ENCODE data around the gene RPP30.
"Not testable (repeated sequence)": the region's sequence is repeated elsewhere in the genome, so short reads cannot be mapped to it uniquely, and the experiment has no call there.

Gene RPP30

DNA sequence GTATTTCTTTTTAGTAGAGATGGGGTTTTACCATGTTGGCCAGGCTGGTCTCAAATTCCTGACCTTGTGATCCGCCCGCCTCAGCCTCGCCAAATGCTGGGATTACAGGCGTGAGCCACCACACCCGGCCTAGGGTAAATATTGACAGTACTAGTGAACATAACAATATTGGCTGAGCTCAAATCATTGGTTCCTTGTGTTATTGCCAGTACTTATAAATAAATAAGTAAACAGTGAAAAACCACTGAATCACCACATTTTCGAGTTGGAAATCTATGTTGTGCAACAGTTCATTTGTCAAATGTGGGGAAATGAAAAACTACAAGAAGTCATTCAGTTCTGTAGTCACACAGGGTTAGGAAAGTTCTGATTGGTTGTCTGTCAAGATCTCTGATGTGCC is 15.8 kb downstream of the RPP30 start:
- TF ChIP-seq, protein P1, sequence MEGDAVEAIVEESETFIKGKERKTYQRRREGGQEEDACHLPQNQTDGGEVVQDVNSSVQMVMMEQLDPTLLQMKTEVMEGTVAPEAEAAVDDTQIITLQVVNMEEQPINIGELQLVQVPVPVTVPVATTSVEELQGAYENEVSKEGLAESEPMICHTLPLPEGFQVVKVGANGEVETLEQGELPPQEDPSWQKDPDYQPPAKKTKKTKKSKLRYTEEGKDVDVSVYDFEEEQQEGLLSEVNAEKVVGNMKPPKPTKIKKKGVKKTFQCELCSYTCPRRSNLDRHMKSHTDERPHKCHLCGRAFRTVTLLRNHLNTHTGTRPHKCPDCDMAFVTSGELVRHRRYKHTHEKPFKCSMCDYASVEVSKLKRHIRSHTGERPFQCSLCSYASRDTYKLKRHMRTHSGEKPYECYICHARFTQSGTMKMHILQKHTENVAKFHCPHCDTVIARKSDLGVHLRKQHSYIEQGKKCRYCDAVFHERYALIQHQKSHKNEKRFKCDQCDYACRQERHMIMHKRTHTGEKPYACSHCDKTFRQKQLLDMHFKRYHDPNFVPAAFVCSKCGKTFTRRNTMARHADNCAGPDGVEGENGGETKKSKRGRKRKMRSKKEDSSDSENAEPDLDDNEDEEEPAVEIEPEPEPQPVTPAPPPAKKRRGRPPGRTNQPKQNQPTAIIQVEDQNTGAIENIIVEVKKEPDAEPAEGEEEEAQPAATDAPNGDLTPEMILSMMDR (conservative IDR thresholded peaks at IDR 0.05; ENCODE audit: low read depth, low read length): no peak
- peak; percentile 5 for DNase-seq (ENCODE audit: low read depth)
- H3K4me3 ChIP-seq (ENCODE audit: low read depth, low read length): no peak overlapping the region

DNA sequence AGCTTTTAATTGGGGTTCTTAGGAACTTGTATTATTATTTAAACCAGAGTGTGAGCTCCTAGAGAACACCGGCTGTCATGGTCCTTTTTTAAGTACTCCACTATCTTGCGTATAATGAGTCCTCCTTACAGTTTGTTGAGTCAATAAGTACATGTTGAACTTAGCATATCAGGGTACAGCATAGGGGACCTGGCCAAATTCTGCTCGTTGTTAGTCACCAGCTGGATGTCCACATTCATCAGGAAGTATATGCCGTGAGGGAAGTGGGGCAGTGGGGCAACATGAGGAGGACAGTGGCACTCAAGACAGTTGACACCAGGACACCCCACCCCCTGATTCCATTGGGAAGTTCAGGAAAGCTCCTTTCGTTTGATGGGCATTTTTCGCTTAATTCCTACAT is 16.6 kb downstream of the RPP30 start:
- DNase-seq (ENCODE audit: low read depth): no peak
- TF ChIP-seq, protein P1 (conservative IDR thresholded peaks at IDR 0.05; ENCODE audit: low read depth, low read length): no peak
- no peak overlapping the region for H3K4me3 ChIP-seq (ENCODE audit: low read depth, low read length)

DNA sequence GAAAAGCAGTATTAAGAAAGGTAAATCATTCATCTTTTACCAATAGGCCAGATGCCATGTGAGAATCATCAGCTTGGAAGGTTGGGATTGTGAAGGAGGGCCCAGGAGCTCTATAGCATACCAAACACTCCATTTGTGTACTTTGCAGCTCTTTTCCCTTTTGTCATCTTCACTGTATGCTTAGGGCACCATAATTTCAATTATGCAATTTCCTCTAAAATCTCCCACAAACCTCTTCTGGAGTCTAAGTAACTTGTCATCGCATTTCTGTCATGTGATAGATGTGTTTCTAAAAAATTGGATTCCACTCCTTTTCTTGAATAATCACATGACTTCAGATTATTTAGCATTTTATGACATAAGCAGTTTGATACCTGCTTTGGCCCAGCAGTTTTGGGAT is 17.9 kb downstream of the RPP30 start:
- TF ChIP-seq, protein P1 (conservative IDR thresholded peaks at IDR 0.05; ENCODE audit: low read depth, low read length): no peak
- H3K4me3 ChIP-seq (ENCODE audit: low read depth, low read length): no peak overlapping the region
- DNase-seq (ENCODE audit: low read depth): peak; percentile 19

DNA sequence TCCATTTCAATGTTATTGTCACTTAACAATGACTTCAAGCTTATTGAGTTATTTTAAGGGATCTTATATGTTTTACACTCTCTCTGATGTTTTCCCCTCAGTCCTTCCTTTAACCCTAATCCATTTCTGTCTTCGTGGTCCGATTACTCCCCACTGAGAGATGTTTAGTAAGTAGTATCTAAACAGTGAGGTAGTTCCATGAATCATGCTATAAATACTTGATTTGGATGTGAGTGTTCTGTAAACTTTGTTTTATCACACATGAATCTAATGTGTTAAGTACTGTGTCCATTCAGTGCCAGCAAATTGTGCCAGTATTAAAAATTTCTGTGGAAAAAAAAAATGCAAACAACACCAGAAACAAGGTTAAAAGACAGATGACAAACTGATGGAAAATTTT is 18.6 kb downstream of the RPP30 start:
- peak; percentile 42 for DNase-seq (ENCODE audit: low read depth)
- no peak overlapping the region for H3K4me3 ChIP-seq (ENCODE audit: low read depth, low read length)
- TF ChIP-seq, protein P1 (conservative IDR thresholded peaks at IDR 0.05; ENCODE audit: low read depth, low read length): no peak

DNA sequence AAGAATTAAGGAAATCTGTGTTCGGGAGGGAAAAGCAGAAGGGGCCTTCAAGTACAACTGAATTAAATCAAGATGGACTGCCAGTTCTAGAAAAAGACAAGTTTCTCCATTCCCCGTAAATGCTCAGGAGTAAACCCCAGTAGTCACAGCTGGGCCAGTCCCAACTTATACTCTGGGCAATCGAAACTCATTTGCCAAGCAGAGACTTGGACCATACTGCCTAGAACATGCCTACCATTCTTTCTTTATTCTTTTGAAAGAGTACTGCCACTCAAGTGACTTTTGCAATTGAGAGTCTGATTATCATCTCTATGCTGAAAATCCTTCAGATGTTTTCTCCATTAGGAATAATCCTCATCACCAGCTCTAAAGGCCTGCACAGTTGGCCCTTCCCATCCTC is 21.4 kb downstream of the RPP30 start:
- DNase-seq (ENCODE audit: low read depth): no peak
- H3K4me3 ChIP-seq (ENCODE audit: low read depth, low read length): no peak overlapping the region
- TF ChIP-seq, protein P1 (conservative IDR thresholded peaks at IDR 0.05; ENCODE audit: low read depth, low read length): no peak

DNA sequence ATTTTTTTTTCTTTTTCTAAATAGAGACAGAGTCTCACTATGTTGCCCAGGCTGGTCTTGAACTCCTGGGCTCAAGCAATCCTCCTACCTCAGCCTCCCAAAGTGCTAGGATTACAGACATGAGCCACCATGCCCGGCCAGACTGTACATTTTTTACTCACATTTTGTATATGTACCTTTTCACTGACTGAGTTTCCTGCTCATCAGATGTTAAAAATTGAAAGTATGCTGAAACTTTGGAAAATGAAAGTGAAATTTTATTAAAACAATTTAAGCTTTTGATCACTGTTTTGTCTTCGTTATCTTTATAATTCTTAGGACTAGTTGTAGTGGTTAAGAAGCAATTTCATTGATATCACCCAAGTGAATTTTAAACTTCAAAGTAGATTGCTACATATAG is 25.1 kb downstream of the RPP30 start:
- DNase-seq (ENCODE audit: low read depth); H3K4me3 ChIP-seq (ENCODE audit: low read depth, low read length): not testable (repeated sequence)

DNA sequence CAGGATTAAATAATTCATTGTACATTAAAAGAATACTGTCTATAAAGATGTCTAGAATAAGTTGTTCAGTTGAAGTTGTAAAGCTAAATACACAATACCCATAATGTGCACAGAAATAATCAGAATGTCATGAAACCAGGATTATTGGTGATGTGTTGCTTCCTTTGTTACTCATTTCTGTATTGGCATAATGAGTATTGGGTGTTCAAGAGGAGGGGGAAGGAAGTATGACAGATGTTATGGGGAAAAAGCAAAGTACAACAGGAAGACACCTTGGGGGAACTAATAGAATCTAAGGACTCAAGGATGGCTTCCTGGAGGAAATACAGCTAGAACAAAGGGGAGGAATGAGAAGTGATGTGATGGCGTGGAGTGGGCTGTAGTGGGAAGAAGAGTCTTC is 34.2 kb downstream of the RPP30 start:
- no peak overlapping the region for H3K4me3 ChIP-seq (ENCODE audit: low read depth, low read length)
- TF ChIP-seq, protein P1 (conservative IDR thresholded peaks at IDR 0.05; ENCODE audit: low read depth, low read length): no peak
- DNase-seq (ENCODE audit: low read depth): no peak

DNA sequence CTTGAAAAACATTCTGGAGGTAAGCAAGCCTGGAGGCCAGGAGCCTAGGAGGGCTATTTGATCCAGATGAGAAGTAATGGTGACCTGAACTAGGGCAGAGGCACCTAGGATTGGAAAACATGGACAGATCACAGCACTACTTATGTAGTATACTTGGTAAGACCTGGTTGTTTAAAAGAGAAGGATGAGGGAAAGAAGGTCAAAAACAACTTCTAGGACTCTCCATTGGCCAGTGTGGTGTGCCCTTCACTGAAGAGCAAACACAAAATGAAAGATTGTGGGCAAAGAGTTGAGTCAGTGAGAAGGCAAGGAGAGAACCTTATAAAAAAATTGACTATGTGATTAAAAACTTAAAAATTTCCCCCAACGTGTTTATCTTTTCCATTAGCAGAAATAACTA is 34.8 kb downstream of the RPP30 start:
- no peak for DNase-seq (ENCODE audit: low read depth)
- TF ChIP-seq, protein P1 (conservative IDR thresholded peaks at IDR 0.05; ENCODE audit: low read depth, low read length): no peak
- H3K4me3 ChIP-seq (ENCODE audit: low read depth, low read length): no peak overlapping the region
